LHCN-M2 (cell line): ENCODE results near the gene PRSS27. TPM values are rescaled to one million over a fixed set of nuclear protein-coding genes. Genes with fewer than 3 reads are reported as not detected.
A peak's percentile ranks its signal among the peaks of the same experiment; 100 is the strongest.
"Not testable (repeated sequence)": the region's sequence is repeated elsewhere in the genome, so short reads cannot be mapped to it uniquely, and the experiment has no call there.

Source experiments
- DNase-seq: peaks from one replicate; pipeline ENCODE4 v3.0.0-alpha.2; 2012; ENCODE audit warnings: low read depth
- total RNA-seq: library from RNA; depleted of rRNA; stranded (reverse); fragments of >200 nt; gene quantifications from 2 replicates; pipeline ENCODE4 v1.2.3, GENCODE V29; 2014

PRSS27 gene
- total RNA-seq, 1 experiment from 2014 or later: 1.0 TPM

GRCh38 chr16:2698103-2698870 is 21.7 kb downstream of the PRSS27 start:
- no peak for DNase-seq

- DNase-seq: no peak
Observed at GRCh38 chr16:2697401-2697948, 22.5 kb downstream of the PRSS27 start.

- not testable (repeated sequence) for DNase-seq
Observed at GRCh38 chr16:2696601-2697250, 23.3 kb downstream of the PRSS27 start.

- peak; percentile 96 for DNase-seq
Observed at GRCh38 chr16:2692948-2693651, 26.9 kb downstream of the PRSS27 start.

- DNase-seq: peak; percentile 31
Observed at GRCh38 chr16:2692251-2692947, 27.6 kb downstream of the PRSS27 start.

- no peak for DNase-seq
Observed at GRCh38 chr16:2691491-2692248, 28.4 kb downstream of the PRSS27 start.

- no peak for DNase-seq
Observed at GRCh38 chr16:2690852-2691251, 29.2 kb downstream of the PRSS27 start.

- DNase-seq: peak; percentile 34
Observed at GRCh38 chr16:2689968-2690801, 29.8 kb downstream of the PRSS27 start.

- DNase-seq: not testable (repeated sequence)
Observed at GRCh38 chr16:2689422-2689821, 30.6 kb downstream of the PRSS27 start.

- DNase-seq: no peak
Observed at GRCh38 chr16:2687531-2688308, 32.3 kb downstream of the PRSS27 start.

GRCh38 chr16:2686912-2687507 is 33.0 kb downstream of the PRSS27 start:
- DNase-seq: no peak

- not testable (repeated sequence) for DNase-seq
Observed at GRCh38 chr16:2686075-2686474, 33.9 kb downstream of the PRSS27 start.

GRCh38 chr16:2683041-2683440 is 37.0 kb downstream of the PRSS27 start:
- not testable (repeated sequence) for DNase-seq

- DNase-seq: peak; percentile 94
Observed at GRCh38 chr16:2682209-2683021, 37.6 kb downstream of the PRSS27 start, which contains the start of gene KCTD5. Gene KCTD5 (plus strand): TSS chr16:2682523. CDS start chr16:2682549, 26 bp downstream.

GRCh38 chr16:2680360-2680759 is 39.7 kb downstream of the PRSS27 start:
- peak; percentile 41 for DNase-seq

GRCh38 chr16:2679902-2680301 is 40.1 kb downstream of the PRSS27 start:
- peak; percentile 19 for DNase-seq

- not testable (repeated sequence) for DNase-seq
Observed at GRCh38 chr16:2678206-2678965, 41.6 kb downstream of the PRSS27 start.
